OCI-LY7 (cell line): ENCODE results near the gene MCL1. TPM values are rescaled to one million over a fixed set of nuclear protein-coding genes. Genes with fewer than 3 reads are reported as not detected.

Source experiments
- BruUV-seq: library from RNA; stranded (reverse); fragments of 400-500 nt; replicated peaks from 2 replicates; lab custom pipeline; 2021; lab: Mats Ljungman, UMichigan
- CTCF ChIA-PET: fragments of 300-600 bp; sonication (Branson Sonifier 250); formaldehyde crosslinking; loops from one replicate; lab custom pipeline; 2022; ENCODE audit warnings: antibody characterized with exemption; ENCODE audit not compliant: unreplicated experiment; lab: Charles Lee
- POLR2A ChIA-PET: fragments of 300-600 bp; sonication (Branson Sonifier 250); formaldehyde crosslinking; loops from one replicate; lab custom pipeline; 2022; ENCODE audit warnings: antibody characterized with exemption; lab: Charles Lee
- DNase-seq: peaks from one replicate; pipeline ENCODE4 v3.0.0-alpha.2; 2015; ENCODE audit warnings: low spot score
- H2AFZ ChIP-seq: fragments of 200-600 bp; sonication (generic), shearing (Covaris generic); 2 replicates; pipeline ENCODE4 v1.6.1; 2014; ENCODE audit warnings: mild to moderate bottlenecking, antibody characterized with exemption, low read length, moderate library complexity
- H3K27ac ChIP-seq: fragments of 200-600 bp; sonication (generic); 2 replicates; pipeline ENCODE4 v1.5.1; 2014; ENCODE audit warnings: mixed run types, low read depth, mild to moderate bottlenecking, moderate library complexity, low read length, inconsistent platforms; ENCODE audit not compliant: poor library complexity, severe bottlenecking
- H3K36me3 ChIP-seq: fragments of 200-600 bp; sonication (generic); 2 replicates; pipeline ENCODE4 v1.6.1; 2014; ENCODE audit warnings: mild to moderate bottlenecking, antibody characterized with exemption, low read length, moderate library complexity, mixed read lengths; ENCODE audit not compliant: insufficient read depth
- H3K4me1 ChIP-seq: fragments of 200-600 bp; sonication (generic); 2 replicates; pipeline ENCODE4 v1.5.1; 2014; ENCODE audit warnings: mild to moderate bottlenecking, low read length; ENCODE audit not compliant: insufficient read depth, poor library complexity, severe bottlenecking
- H3K4me2 ChIP-seq: fragments of 200-600 bp; sonication (generic); 2 replicates; pipeline ENCODE4 v1.6.1; 2014; ENCODE audit warnings: mild to moderate bottlenecking, low read length
- H3K4me3 ChIP-seq: fragments of 200-600 bp; sonication (generic); 2 replicates; pipeline ENCODE4 v1.5.1; 2014; ENCODE audit warnings: mild to moderate bottlenecking, low read depth, low read length; ENCODE audit not compliant: poor library complexity, severe bottlenecking
- H3K79me2 ChIP-seq: fragments of 200-600 bp; sonication (generic); 2 replicates; pipeline ENCODE4 v1.6.1; 2016; ENCODE audit warnings: low read depth, mild to moderate bottlenecking, low read length, moderate library complexity, mixed read lengths; ENCODE audit not compliant: insufficient read depth
- H3K9me2 ChIP-seq: fragments of 200-600 bp; sonication (generic); 2 replicates; pipeline ENCODE4 v1.6.1; 2016; ENCODE audit warnings: mild to moderate bottlenecking, low read length, mixed read lengths; ENCODE audit not compliant: insufficient read depth
- H3K9me3 ChIP-seq: fragments of 200-600 bp; sonication (generic); 2 replicates; pipeline ENCODE4 v1.6.1; 2014; ENCODE audit warnings: mild to moderate bottlenecking, mixed run types, low read length, mixed read lengths
- H4K20me1 ChIP-seq: fragments of 200-600 bp; sonication (generic); 2 replicates; pipeline ENCODE4 v1.6.1; 2014; ENCODE audit warnings: mild to moderate bottlenecking, antibody characterized with exemption, low read length, moderate library complexity, mixed read lengths; ENCODE audit not compliant: insufficient read depth
- CTCF ChIP-seq: fragments of 200-600 bp; sonication (generic); conservative IDR thresholded peaks from 2 replicates; pipeline ENCODE4 v1.5.1; 2014; ENCODE audit warnings: mild to moderate bottlenecking, antibody characterized with exemption, low read length, moderate library complexity, mixed read lengths
- EZH2phosphoT487 ChIP-seq: fragments of 200-600 bp; sonication (generic); IDR thresholded peaks from 2 replicates; pipeline ENCODE4 v1.6.1; 2018; ENCODE audit warnings: low read depth, borderline replicate concordance, mild to moderate bottlenecking, mixed run types, antibody characterized with exemption, low read length, moderate library complexity, mixed read lengths
- intact Hi-C: fragments of 100-400 bp; cut with micrococcal nuclease; formaldehyde crosslinking; loops from one replicate; pipeline ENCODE4 v1.10.0; 2022; ENCODE audit not compliant: unreplicated experiment
- total RNA-seq, 2 experiments: library from RNA; depleted of rRNA in 1 of 2; stranded (reverse); fragments of >200 nt in 1 of 2; shearing (Covaris generic) in 1 of 2; gene quantifications; 2 replicates each; pipeline ENCODE4 v1.2.3, GENCODE V29; 2014 to 2022

MCL1 gene
- total RNA-seq, 2 experiments from 2014 or later: 102 to 157 TPM

DNA sequence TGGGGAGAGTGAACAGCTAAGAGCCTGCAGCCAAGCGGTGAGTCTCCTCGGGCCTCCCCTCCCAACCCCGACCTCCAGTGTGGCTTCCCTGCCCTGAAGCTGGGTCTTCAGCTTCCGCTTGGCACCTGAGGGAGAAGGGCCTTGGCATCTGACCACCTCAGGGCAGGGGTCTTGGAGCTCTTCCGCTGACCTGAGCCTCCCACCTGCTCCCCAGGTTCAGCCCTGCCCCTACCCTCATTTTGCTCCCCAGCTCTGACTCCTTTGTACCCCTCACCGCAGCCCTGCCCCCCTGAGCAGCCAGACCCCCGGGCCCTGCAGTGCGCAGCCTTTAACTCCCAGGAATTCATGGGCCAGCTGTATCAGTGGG lies 25.3 kb downstream of the MCL1 start:
- ChIA-PET CTCF (interaction anchor here (0.6 kb wide), 1 partner anchor 75 kb away, joined by 3 read pairs; the partner anchor contains the start of gene ENSA), POLR2A (no interaction called here)
- Histone ChIP-seq H3K4me2 (no peak overlapping the region), H2AFZ (no peak overlapping the region), H3K79me2 (no peaks in the 10 kb centered on the region), H3K27ac (no peak overlapping the region), H3K4me1 (peaks cover 3% of the 10 kb centered on the region), H3K9me2 (no peaks in the 10 kb centered on the region), H3K36me3 (no peaks in the 10 kb centered on the region), H3K4me3 (no peak overlapping the region), H3K9me3 (no peaks in the 10 kb centered on the region), H4K20me1 (no peaks in the 10 kb centered on the region)
- intact Hi-C loops: no loop called here
- TF ChIP-seq CTCF: no peak
- no peak for TF ChIP-seq EZH2phosphoT487
- DNase-seq: no peak
- BruUV-seq: no TSS peak

- ChIA-PET POLR2A (no interaction called here), CTCF (interaction anchor here (0.6 kb wide), 1 partner anchor 76 kb away, joined by 3 read pairs; the partner anchor contains the start of gene ENSA)
- TF ChIP-seq EZH2phosphoT487 (no peak), CTCF (no peak)
- no TSS peak for BruUV-seq
- intact Hi-C loops: no loop called here
- Histone ChIP-seq H3K36me3 (no peaks in the 10 kb centered on the region), H3K4me1 (peaks cover 7% of the 10 kb centered on the region), H3K79me2 (no peaks in the 10 kb centered on the region), H4K20me1 (no peaks in the 10 kb centered on the region), H3K9me2 (no peaks in the 10 kb centered on the region), H3K4me2 (no peak overlapping the region), H3K9me3 (no peaks in the 10 kb centered on the region), H2AFZ (no peak overlapping the region), H3K4me3 (no peak overlapping the region), H3K27ac (no peak overlapping the region)
- DNase-seq: no peak
Measured at GRCh38 chr1:150553392-150554085, 25.9 kb downstream of the MCL1 start.

DNA sequence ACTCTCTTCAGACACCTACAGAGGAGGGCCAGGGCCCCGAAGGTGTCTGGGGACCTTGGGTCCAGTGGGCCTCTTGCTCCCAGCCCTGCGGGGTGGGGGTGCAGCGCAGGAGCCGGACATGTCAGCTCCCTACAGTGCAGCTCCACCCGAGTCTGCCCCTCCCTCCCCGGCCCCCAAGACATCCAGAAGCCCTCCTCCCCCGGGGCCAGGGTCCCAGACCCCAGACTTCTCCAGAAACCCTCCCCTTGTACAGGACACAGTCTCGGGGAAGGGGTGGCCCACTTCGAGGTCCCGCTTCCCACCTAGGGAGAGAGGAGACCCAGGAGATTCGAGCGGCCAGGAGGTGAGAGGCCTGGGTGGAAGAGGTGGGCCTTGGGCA lies 26.5 kb downstream of the MCL1 start:
- CTCF ChIA-PET: no interaction called here
- H3K79me2 ChIP-seq: no peaks in the 10 kb centered on the region
- intact Hi-C loops: no loop called here
- H3K9me2 ChIP-seq: no peaks in the 10 kb centered on the region
- TF ChIP-seq EZH2phosphoT487 (no peak), CTCF (no peak)
- H3K36me3 ChIP-seq: no peaks in the 10 kb centered on the region
- H3K4me2 ChIP-seq: no peak overlapping the region
- H3K27ac ChIP-seq: no peak overlapping the region
- BruUV-seq: no TSS peak
- no peak overlapping the region for H2AFZ ChIP-seq
- H4K20me1 ChIP-seq: no peaks in the 10 kb centered on the region
- DNase-seq: no peak
- H3K4me1 ChIP-seq: peaks cover 9% of the 10 kb centered on the region
- POLR2A ChIA-PET: no interaction called here
- H3K4me3 ChIP-seq: no peak overlapping the region
- no peaks in the 10 kb centered on the region for H3K9me3 ChIP-seq
